Suppressor macrophage treated with lipopolysaccharide for 4 hours (primary cell): ENCODE data around the gene NFIL3.
"Not testable (repeated sequence)": the region's sequence is repeated elsewhere in the genome, so short reads cannot be mapped to it uniquely, and the experiment has no call there.

Experiments used
- DNase-seq: peaks from one replicate; pipeline ENCODE4 v3.0.0-alpha.2; 2020

The NFIL3 gene

DNA sequence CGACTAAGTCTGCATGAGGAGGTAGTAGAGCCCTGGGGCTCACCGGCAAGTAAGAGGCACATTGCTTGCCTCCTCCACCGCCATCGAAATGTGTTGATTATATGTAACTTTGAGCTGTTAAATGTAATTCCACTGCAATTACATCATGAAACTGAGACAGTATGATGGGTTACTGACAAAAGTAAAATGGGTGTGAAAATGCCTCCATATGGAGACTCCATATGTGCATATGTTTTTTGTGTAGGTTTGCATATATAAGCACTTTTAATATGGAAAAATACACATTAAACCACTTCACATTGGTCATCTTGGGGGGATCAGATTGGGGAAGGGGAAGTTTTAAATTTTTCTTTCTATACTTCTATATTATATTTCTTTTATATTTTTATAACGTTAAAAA lies 29.8 kb downstream of the NFIL3 start:
- no peak for DNase-seq

DNA sequence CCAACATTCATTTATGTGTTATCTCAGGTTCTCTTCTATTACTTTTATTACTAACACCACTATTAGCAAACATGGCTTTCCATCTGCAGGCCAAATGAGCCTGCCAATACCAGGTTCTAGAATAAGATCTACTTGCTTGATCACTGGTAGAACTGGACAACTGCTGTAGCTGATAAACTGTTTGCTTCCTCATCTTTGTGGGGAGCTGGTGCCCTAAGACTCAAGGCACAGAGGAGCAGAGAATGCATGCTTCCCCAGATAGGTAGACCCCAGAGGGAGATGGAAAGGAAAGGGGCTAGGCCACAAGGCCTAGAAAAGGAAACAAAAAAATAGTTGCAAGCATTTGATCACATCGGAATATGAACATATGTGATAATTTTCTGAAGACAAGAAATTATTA lies 31.2 kb downstream of the NFIL3 start:
- DNase-seq = no peak

DNA sequence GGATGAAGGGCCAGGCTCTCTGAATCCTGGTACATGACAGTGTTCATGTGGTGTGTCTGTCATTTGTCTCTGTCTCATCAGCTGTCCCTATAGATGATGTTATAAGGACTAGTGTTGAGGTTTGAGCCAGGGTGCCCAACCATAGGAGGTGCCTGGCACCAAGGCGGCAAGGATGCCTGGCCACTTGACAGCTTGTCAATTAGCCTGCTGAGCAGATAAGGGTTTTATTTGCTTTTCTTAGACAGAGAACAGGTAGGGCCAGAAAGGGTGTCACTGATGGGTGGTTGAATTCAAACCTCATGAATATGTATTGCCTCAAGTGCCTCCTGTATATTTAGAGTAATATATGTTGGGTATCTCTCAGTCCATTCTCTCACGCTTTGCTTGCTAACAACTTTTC lies 31.8 kb downstream of the NFIL3 start:
- DNase-seq = no peak

DNA sequence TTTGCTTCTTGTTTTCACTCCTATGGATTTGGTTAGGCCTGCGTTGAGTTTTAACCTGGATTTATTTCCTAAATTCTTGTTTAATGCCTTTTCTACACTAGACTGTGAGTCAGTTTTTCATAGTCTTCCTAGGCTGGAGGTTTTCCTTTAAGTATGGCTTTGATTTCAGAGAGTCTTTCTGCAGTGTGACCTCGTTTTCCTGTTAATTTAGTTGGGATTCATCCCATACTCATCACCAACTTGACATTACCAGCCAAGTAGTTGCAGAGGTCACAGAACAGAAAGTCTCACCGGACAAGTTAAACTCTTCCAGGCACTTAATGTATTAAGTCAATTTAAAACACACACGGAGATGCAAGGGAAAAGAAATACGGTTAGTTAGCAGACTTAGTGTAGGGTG lies 32.2 kb downstream of the NFIL3 start:
- DNase-seq = no peak

DNA sequence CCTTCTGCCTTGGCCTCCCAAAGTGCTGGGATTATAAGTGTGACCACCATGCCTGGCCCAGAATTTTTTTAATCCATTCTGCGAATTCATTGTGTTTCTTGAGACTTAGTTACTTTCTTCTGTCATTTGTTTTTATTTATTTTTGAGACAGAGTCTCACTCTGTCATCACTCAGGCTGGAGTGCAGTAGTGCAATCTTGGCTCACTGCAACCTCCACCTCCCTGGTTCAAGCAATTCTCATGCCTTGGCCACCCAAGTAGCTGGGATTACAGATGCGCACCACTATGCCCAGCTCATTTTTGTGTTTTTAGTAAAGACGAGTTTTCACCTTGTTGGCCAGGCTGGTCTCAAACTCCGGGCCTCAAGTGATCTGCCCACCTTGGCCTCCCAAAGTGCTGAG lies 33.9 kb downstream of the NFIL3 start:
- not testable (repeated sequence) for DNase-seq

DNA sequence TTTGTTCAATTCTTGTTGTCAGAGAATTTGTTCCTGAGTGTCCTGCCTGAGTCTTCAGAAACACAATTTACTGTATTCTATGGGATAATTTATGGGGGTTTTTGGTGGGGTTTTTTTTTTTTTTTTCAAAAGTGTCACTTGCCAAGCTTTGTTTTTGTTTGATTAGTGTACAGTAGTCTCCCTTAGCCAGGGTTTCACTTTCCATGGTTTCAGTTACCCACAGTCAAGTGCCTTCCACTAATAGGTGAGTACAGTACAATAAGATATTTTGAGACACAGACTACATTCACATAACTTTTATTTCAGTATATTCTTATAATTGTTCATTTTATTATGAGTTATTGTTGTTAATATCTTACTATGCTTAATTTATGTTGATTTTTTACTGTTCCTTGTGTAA lies 36.9 kb downstream of the NFIL3 start:
- no peak for DNase-seq

DNA sequence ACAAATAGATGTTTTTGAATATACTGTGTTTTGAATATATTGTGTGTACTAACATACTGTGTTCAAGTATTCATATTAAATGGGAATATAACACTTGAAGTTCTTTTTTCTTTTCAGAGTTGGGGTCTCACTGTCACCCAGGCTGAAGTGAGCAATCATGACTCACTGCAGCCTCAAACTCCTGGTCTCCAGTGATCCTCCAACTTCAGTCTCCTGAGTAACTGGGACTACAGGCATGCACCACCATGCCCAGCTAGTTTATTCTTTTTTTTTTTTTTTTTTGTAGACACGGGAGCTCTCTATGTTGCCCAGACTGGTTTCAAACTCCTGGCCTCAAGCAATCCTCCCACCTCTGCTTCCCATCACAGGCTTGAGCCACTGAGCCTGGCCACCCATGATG lies 38.7 kb downstream of the NFIL3 start:
- no peak for DNase-seq

DNA sequence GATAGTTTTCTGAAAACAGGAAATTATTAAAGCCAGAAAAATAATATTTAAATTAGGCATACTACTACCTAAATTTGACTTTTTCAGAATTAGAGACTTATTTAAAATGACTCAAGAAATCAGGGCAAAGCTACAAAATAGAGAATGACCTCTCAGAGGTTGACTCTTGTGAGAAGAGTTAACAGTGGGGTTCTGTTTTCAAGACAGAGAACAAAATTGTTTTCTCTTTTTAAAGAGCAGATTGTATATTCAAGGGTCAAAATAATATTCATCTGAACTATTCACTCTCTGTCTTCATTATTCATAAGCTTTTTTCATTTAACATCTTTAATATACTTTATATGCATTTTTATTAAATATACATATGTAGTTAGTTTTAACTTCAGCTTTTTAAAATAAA lies 40.1 kb downstream of the NFIL3 start:
- DNase-seq = no peak

DNA sequence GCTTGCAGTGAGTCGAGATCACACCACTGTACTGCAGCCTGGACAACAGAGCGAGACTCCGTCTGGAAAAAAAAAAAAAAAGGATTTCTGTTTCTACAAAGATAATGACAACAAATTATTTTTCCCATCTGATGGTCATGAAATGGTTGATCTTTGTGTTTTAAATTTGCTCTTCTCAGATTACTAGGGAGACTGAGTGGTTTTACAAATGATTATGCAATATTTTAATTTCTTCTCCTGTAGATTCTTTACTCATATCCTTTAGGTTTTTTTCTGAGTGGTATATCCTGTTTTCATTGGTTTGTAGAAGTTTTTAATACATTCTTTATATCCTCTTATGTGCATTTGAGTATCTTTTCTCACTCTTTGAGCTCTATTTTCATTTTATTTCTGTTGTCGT lies 41.3 kb downstream of the NFIL3 start:
- no peak for DNase-seq

DNA sequence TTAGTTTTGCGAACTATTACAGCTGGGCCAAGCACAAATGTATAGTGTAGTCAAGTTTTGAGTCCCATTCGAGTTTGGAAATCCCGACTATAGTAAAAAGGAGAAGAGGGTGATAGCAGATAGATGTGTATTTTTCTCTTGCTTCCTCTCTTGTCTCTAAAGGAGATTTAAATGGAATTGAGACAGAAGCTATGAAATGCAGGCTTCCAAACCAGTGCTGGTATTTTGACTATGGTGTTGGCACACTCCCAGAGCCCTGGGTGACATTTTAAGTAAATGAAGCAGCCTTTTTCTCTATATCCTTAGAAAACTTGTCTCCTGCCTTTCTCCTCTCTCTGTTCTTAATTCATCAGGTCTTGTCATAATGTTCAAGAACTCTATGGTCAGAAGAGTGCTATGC lies 44.2 kb downstream of the NFIL3 start:
- DNase-seq = no peak

DNA sequence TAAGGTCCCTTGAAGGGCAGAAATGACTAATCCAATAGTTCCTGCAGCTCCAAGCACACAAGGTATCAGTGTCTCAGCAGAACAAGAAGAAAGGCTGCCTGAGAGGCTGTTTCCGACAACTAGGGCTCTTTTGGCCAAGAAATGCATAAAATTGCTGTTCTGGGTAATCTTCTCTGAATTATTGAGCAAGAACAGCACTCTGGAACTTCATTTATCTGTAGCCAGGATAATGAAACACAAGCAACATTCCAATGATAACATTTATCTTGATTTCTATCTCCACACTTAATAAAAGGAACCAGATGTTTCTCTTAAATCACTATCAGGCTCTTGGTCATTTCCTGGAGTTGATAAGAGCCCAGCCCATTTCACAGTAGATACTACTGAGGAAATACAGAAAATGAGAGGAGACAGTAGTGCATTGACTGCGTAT lies 44.9 kb downstream of the NFIL3 start:
- DNase-seq = no peak

DNA sequence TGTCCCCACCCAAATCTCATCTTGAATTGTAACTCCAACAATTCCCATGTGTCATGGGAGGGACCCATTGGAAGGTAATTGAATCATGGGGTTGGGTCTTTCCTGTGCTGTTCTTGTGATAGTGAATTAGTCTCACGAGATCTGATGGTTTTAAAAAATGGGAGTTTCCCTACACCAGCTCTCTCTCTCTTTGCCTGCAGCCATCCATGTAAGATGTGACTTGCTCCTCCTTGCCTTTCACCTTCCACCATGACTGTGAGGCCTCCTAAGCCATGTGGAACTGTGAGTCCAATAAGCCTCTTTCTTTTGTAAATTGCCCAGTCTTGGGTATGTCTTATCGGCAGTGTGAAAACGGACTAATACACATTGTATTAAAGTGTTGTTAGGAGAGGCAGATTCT lies 45.6 kb downstream of the NFIL3 start:
- not testable (repeated sequence) for DNase-seq

DNA sequence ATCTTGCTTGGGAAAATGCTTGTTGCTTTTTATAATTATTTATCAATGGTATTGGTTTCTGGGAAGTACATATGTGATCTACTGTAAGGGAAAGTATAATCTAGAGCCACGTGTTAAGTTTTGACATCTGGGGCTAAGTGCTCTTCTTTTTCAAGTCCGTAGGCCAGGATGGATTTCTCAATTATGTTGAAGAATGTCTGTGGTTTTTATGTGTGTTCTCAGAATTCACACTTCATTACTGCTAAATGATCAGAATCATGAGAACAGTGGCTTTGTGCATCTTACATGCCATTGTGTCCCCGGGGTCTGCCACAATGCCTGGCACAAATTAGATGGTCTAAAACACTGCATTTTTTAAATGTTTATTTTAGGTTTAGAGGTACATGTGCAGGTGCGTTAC lies 47.4 kb downstream of the NFIL3 start:
- no peak for DNase-seq

DNA sequence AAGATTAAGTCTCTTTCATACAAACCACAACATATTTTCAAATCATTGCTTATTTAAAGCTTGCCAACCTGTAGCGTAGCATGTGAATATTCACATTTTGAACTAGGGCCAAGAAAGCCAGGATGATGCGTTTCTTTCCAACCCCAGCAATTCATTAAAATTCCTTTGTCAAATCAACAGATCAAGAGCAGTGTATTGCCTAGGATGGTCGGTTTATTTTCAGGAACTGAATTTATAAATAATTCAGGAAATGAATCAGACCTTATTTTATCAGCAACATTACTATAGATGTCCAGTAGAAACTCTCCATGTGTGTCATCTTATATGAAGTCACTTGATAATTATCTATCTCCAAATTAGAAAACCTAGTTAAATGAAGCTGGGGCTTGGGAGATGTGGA lies 48.7 kb downstream of the NFIL3 start:
- DNase-seq = peak; percentile 20

DNA sequence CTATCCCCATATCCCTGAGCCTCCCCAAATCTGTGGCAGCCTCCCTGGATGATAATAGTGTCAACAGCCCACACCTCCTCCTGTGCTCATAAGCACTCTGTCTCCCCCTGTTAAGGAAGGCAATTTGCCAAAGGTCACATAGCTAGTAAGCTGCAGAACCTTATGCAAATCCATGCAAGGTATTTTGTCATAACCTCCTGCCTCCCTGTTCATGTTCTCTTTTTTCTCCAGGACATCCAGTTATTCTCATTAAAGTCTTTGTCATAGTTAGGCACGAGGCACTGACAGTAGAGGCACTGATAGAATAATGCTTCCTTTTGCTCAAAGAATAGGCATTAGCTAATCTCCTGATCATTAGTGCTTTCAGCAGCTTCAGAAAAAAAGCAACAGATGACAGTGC lies 51.7 kb downstream of the NFIL3 start:
- DNase-seq = peak; percentile 48

DNA sequence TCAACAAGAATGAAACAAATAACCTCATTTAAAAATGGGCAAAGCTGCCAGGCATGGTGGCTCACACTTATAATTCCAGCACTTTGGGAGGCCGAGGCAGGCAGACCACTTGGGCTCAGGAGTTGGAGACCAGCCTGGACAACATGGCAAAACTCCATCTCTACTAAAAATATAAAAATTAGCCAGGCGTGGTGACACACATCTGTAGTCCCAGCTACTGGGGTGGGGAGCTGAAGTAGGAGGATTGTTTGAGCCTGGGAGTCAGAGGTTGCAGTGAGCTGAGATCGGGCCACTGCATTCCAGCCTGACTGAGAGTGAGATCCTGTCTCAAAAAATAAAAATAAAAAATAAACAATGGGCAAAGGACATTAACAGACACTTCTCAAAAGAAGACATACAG lies 53.6 kb downstream of the NFIL3 start:
- DNase-seq = not testable (repeated sequence)

DNA sequence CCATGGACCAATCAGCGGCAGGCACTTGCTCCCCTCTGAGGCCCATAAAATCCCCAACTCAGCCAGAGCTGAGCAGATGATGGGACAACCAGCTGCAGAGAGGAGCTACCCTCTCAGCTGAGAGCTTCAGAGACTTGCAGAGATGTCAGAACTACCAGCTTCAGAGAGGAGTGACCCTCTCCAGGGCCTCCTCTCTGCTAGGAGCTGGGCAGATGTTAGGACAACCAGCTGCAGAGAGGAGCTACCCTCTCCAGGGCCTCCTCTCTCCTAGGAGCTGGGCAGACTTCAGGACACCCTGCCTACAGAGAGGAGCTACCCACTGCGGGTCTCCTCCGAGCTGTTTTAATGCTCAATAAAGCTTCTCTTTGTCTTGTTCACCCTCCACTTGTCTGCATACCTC lies 58.9 kb downstream of the NFIL3 start:
- DNase-seq = no peak

DNA sequence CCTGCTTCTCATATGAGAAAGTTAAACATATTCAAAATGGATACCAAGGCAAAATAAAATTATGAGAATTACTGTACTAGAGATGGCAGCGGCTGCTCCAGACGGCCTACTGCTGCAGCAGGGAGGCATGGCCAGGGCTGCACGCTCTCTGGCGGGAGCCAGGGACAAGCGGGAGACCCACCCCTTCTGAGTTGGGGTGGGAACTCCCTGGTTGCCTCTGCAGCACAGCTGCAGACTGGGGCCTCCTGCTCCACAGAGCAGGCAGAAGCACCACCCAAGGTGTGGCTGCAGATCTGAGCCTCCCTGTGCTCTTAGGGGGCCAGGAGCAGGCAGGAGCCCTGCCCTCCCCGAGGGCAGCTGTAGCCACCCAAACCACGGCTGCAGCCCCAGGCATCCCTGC lies 59.6 kb downstream of the NFIL3 start:
- no peak for DNase-seq

DNA sequence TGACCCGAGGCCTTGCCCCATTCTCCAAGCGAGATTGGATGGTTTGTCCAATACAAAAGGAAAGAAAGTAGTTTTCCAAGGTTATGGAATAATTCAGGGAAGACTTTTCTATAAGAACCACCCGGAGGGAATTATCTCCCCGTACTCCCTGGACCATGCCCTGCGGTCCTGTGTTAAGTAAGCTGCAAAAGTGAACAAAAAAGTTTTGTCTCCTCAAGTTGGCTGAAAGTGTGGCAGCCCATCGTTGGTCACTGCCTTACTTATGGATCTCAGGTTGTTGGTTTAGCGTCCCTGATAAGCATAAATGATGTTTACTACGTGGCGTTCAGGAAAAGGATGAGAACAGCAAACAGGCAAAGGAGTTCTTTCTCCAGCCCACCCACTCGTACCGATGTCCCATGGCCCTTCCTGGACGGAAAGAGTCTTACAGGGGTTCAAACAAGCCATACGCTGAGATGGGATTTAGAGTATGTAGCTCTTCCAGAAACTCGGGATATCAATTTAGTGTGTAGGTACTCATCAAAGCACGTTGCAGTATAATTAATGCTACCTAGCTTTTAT lies 61.5 kb downstream of the NFIL3 start:
- DNase-seq = no peak

DNA sequence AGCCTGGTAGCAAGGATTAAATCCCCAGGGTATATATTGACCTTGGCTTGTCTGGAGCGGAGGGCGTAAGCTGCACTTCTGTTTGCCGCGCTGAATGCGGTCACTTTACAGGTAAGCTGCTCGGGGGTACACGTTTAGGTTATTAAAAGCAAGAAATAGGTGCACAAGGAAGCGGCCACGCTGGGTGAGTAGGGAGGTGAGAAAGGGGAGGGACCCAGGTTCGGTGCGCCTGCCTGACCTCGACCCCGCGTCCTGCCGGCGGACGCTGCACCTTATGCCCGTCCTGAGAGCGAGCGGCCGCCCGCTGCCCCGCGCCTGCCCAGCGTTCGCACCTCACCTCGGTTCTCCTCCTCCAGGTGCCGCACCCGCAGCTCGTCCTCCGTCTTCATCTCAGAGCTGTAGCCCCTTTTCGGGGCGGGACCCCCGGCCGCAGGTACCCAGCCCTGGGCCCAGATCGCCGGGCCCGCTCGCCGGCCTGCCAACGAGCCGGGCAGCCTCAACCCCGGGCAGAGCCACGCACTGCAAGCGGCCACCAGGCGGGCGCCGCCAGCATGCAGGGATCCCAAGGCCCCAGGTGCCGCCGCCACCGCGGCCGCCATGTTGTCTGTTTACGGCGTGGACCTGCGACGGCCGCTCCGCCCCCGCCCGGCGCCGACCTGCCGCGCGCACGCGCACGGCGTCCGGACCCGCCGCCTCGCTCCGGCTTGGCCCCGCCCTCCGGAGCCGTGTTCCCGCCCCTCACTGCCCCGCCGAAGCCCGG lies 62.2 kb downstream of the NFIL3 start, which contains the start of gene AUH:
Gene AUH (minus strand): TSS at position 628 of the 760 bp plus-strand sequence. CDS start 29 bp downstream, at position 599.
- peak; percentile 93 for DNase-seq

DNA sequence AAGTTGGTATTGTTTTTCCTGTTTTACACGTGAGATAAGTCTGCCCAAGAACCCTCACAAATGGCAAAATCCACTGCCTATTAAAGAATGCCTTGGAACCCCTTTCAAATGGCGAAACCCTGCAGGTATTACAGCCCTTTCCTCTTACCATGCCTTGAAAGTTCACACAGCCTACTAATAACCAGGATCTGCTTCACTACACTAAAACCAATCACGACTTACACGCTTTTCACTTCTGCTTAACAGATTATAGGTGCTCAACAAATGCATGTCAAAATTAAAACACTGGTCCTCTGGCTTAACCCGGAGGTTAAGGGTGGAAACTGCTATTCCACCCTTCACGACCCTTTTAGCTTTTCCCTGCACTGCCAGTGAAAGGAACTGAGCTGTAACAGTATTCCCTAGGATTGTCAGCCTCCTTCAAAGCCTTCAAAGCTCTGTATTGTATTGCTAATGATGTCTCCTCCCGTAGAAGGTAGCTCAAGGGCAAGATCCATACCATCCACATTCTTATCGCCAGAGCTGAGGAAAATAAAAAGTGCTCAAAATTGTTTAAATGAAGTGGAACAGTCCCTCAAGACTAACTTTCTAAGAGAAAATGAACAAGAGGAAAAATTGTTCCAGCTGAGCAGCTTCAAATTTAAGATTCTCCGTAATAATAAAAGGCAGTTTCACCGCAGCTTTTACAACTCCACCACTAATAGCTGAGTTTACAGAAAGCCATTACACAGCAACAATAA lies 62.9 kb downstream of the NFIL3 start:
- DNase-seq = no peak

DNA sequence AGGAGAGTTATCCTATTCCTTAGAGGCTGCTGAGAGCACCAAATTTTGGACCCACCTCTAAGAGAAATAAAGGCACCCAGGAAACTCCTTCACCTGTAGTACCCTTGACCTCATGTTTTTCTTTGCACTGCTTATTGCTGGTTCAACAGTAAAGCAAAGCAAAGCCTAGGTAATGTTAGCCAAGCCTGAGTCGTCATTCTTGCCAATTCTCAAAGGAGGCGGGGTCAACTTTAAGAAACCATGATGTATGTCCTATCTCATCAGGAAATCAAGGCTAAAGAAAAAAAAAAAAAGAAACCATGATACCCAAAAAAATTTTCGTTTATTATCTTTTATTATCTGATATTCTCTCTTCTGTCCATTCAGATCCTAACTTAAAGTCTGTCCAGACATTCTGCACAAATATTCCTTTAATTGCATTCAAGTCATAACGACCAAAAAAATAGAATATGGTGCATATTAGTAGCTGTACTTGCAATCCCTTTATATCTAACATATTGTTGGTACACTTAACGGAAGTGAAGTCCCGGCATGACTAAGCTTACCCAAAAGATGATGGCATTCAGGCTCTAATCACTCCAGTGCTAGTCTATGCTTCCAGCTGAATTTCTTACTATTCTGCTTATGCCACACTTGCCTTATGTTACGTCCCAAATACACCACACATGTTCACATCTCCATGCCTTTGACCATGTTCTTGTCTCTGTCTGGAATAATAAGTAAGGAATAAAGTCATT lies 63.7 kb downstream of the NFIL3 start:
- no peak for DNase-seq

DNA sequence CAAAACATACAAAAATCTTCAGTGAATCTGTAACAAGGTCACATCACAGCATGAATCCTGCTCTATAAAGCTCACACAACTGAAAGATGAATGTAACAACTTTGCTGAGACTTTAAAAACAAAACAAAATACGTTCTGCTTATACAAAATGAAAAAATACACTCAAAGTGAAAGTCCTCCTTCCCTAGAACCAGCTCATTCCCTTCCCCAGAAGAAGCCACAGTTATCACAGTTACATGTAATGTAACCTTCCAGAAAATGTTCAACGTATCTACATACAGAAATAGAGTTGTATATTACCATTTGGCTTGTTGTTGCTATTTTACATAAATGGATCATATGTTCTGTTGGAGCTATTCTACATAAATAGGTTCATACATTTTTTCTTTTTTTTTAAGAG lies 64.5 kb downstream of the NFIL3 start:
- DNase-seq = no peak
